OCI-M2 (cell line): ENCODE data around the gene ZNF853.
"Not testable (repeated sequence)": the region's sequence is repeated elsewhere in the genome, so short reads cannot be mapped to it uniquely, and the experiment has no call there.

Experiments used
- DNase-seq: peaks from one replicate; lab custom pipeline; 2025; ENCODE audit not compliant: unreplicated experiment; lab: John Stamatoyannopoulos, UW

Gene ZNF853

DNA sequence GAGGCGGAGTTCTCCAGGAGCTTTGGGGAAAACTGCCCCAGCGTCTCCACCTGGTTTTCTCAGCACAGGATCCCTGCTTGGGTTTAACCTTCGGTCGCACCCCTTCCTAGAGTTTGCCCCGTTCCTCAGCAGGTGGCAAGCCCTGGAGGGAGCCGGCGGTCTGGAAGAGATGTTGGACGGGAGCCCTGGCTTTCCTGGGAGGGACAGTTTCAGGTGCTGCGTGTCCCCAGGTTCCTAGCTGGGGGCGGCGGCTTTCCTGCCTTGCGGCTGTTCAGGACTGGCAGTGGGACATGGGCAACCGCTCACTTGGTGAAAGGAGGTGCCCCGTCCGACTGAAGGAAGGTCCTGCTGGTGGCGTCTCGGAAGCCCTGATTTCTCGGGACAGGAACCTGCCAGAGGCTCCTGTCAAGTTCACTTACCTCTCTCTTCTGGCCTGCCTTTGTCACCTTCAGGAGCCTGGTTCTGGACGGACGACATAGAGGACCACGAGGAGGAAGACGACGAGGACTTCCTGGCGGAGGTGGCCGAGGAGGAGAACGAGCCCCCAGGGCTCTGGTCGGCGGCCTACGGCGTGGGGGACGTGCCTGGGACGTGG is 36.5 kb downstream of the ZNF853 start:
- DNase-seq, result no peak

DNA sequence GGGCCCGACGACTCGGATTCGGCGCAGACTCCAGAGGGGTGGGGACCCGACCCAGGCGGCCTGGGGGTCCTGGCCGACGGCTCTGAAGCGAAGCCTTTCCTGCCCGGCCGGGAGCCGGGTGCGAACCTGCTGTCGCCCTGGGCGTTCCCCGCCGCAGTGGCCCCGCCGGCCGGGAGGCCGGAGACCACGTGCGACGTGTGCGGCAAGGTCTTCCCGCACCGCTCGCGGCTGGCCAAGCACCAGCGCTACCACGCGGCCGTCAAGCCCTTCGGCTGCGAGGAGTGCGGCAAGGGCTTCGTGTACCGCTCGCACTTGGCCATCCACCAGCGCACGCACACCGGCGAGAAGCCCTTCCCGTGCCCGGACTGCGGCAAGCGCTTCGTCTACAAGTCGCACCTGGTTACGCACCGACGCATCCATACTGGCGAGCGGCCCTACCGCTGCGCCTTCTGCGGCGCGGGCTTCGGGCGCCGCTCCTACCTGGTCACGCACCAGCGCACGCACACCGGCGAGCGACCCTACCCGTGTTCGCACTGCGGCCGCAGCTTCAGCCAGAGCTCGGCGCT is 37.1 kb downstream of the ZNF853 start:
- DNase-seq, result no peak

DNA sequence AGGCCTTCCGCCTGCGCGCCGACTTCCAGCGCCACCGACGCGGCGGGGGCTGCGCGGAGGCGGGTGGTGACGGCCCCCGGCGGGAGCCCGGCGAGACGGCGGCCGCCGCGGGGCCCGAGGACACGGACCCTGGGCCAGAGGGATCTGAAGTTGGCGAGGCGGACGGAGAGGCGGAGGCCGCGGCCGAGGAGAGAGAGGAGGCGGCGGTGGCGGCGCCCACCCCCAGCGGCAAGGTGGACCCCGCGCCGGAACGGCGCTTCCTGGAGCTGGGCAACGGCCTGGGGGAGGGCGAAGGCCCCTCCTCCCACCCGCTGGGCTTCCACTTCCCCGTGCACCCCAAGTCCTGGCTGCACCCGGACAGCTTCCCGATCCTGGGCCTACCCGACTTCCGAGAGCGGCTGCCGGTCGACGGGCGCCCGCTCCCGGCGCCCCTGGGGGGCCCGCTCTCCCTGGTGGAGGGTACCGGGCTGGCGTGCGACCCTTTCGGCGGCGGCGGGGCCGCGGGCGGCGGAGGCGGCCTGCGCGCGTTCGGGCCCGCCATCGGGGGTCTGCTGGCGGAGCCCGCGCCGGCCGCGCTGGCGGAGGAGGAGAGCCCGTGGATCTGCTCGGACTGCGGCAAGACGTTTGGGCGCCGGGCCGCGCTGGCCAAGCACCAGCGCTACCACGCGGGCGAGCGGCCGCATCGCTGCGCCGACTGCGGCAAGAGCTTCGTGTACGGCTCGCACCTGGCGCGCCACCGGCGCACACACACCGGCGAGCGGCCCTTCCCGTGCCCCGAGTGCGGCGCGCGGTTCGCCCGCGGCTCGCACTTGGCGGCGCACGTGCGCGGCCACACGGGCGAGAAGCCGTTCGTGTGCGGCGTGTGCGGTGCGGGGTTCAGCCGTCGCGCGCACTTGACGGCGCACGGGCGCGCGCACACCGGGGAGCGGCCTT is 37.9 kb downstream of the ZNF853 start:
- no peak for DNase-seq

DNA sequence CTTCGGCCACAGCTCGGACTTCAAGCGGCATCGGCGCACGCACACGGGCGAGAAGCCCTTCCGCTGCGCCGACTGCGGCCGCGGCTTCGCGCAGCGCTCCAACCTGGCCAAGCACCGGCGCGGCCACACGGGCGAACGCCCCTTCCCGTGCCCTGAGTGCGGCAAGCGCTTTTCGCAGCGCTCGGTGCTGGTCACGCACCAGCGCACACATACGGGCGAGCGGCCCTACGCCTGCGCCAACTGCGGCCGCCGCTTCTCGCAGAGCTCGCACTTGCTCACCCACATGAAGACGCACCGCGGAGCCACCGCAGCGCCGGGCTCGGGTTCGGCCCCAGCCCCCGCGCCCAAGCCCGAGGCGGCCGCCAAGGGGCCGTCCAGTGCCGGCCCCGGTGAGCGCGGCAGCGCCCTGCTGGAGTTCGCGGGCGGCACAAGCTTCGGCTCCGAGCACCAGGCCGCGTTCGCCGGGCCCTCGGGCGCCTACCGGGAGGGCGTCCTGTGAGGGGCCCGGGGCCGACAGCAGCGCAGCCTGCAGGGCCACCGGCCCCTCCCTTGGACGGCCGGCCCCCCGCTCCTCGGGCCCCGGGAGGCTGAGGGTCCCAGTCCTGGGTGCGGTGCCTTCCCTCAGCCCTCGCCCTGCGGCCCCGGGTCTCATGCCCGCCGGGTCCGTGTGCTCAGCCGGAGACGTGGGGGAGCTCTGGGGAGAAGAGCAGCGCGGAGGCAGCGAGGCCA is 38.9 kb downstream of the ZNF853 start:
- no peak for DNase-seq

DNA sequence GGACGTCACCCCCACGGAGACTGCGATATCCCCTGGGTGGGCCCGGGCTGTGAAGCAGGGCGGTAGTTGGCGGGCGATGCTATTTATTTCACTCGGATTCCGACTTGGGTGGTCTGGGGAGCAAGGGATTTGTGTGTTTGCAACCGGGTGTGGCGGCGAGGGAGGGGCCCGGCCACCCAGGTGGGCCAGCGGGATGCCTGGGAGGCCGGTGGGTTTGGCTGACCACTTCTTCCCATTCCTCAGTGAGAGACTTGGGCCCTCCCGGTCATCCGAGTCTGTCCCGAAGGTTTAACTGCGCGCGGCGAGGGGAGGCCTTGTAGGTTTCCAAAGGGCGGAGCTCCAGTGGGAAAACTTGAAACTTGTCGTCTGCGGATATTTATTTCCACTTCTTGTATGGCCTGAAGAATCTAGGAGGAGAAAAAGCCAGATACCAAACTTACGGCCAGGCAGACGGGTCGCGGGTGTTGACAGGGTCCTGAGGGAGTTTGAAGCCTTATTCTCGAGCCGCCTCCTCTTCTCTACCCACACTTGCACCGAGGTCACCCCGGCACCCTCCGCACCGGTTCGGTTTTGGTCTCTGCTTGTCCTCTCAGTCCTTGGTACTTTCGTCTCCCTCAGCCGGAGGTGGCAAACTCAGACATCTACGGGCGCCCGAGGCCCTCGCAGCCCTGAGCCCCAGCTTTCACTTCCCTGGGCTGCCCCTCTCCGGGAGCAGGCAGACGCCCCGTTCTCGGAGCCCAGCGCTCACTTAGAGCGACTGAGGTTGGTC is 39.6 kb downstream of the ZNF853 start:
- no peak for DNase-seq

DNA sequence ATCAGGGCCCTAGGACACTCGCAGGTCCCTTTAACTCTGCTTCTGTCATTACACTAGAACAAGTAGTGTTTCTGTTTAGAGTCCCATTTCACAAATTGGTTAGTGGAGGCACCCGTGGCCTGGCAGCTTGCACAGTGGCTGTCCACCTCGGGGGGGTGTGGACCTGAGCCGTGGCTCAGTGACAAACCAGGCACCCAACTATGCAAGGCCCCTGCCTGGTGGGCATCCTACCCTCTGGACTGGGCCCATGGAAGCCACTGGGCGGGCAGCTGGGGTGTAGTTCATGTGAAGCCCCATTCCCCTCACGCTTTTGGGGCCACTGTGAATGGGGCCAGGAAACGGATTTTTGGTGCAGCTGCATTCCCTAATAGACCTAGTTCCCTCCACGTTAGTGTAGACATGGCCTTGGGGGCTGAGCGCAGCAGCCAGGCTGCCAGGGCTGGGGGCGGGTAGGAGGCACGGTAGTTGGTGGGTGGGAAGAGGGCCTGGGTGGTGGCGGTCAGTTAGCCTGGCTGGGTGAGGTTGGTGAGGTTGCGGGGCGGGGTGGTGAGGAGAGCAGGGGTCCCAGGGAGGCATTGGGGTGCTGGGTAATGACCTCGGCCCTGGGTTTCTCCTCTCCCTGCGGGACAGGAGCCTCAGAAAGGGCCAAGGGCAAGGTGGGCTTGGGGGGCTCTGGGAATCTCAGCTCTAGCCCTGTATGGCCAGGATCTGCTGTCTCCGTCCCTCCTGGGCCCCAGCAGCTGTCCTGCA is 40.4 kb downstream of the ZNF853 start:
- no peak for DNase-seq

DNA sequence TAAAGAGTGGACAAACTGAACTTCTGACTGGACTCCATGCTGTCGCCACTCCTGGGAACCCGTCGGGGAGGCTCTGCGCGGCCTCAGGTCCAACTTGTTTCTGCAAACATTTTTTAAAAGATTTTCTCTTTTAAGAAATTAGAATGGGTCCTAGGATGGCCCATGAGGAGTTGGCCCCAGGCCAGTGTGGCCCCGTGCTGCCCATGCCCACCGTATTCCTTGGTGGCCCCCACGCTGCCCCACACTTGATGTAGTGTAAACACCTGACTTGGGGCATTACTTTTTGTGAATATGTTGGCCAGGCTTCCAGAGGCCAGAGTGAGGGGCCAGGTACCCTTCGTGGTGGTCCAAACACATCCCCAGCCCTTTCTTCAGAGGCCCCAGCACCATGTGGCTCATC is 41.0 kb downstream of the ZNF853 start:
- DNase-seq, result no peak

DNA sequence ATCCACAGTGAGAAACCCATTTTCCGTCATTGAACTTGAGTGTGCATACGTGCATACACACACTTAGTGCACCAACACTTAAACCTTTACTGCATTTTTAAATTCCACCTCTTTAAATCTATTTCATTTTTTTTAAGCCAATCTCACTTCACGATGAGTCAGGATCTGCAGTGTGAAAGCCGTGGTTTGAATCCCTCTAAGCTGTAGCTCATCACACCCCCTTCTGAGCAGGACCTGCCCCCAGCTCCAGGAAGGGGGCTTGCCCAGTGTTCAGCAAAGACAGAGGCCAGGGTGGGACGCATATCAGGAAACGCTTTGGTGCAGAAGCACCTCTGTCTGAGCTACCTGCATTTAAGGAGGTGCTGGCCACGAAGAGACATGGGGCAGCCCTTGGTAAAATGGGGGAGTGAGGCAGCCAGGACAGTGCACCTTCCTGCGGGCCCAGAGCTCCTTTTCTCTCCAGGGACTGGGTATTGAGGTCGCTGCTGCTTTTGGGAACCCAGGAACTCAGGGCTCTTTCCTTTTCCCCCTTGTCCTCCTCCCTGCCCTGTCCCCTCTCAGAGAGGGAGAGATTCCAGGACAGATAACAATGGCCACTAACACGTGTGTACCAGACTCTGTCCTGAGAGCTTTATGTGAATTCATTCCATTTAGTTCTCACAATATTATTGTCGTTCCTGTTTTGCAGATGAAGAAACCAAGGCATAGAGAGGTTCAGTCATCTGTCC is 43.4 kb downstream of the ZNF853 start:
- DNase-seq, result no peak

DNA sequence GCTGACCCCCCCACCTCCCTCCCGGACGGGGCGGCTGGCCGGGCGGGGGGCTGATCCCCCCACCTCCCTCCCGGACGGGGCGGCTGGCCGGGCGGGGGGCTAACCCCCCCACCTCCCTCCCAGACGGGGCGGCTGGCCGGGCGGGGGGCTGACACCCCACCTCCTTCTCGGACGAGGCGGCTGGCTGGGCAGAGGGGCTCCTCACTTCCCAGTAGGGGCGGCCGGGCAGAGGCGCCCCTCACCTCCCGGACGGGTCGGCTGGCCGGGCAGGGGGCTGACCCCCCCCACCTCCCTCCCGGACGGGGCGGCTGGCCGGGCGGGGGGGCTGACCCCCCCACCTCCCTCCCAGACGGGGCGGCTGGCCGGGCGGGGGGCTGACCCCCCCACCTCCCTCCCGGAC is 55.4 kb downstream of the ZNF853 start:
- not testable (repeated sequence) for DNase-seq
